ENCODE measurements around the gene ALDH1L1.

Gene ALDH1L1

GRCh38 chr3:126160243-126161210, 19.9 kb downstream of the ALDH1L1 start:
- no peak for ATAC-seq
- TF ChIP-seq ARNTL (CRISPR knock-in tag; IDR thresholded peaks at IDR 0.05; ENCODE audit: borderline replicate concordance, low read depth) (no peak), PPARA (CRISPR knock-in tag; IDR thresholded peaks at IDR 0.05; ENCODE audit: borderline replicate concordance) (no peak), ZNF70 (CRISPR knock-in tag; IDR thresholded peaks at IDR 0.05) (no peak), ZFP3 (CRISPR knock-in tag; IDR thresholded peaks at IDR 0.05) (no peak), SNAI2 (CRISPR knock-in tag; IDR thresholded peaks at IDR 0.05) (no peak), OSR1 (CRISPR knock-in tag; IDR thresholded peaks at IDR 0.05) (no peak), TOX (CRISPR knock-in tag; IDR thresholded peaks at IDR 0.05; ENCODE audit: borderline replicate concordance) (no peak), BACH2 (CRISPR knock-in tag; IDR thresholded peaks at IDR 0.05; ENCODE audit: borderline replicate concordance) (no peak)
- TF ChIP-seq, protein P1, sequence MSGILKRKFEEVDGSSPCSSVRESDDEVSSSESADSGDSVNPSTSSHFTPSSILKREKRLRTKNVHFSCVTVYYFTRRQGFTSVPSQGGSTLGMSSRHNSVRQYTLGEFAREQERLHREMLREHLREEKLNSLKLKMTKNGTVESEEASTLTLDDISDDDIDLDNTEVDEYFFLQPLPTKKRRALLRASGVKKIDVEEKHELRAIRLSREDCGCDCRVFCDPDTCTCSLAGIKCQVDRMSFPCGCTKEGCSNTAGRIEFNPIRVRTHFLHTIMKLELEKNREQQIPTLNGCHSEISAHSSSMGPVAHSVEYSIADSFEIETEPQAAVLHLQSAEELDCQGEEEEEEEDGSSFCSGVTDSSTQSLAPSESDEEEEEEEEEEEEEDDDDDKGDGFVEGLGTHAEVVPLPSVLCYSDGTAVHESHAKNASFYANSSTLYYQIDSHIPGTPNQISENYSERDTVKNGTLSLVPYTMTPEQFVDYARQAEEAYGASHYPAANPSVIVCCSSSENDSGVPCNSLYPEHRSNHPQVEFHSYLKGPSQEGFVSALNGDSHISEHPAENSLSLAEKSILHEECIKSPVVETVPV (CRISPR knock-in tag; IDR thresholded peaks at IDR 0.05): no peak

- TF ChIP-seq, protein P1 (CRISPR knock-in tag; IDR thresholded peaks at IDR 0.05): no peak
- TF ChIP-seq, protein P2, sequence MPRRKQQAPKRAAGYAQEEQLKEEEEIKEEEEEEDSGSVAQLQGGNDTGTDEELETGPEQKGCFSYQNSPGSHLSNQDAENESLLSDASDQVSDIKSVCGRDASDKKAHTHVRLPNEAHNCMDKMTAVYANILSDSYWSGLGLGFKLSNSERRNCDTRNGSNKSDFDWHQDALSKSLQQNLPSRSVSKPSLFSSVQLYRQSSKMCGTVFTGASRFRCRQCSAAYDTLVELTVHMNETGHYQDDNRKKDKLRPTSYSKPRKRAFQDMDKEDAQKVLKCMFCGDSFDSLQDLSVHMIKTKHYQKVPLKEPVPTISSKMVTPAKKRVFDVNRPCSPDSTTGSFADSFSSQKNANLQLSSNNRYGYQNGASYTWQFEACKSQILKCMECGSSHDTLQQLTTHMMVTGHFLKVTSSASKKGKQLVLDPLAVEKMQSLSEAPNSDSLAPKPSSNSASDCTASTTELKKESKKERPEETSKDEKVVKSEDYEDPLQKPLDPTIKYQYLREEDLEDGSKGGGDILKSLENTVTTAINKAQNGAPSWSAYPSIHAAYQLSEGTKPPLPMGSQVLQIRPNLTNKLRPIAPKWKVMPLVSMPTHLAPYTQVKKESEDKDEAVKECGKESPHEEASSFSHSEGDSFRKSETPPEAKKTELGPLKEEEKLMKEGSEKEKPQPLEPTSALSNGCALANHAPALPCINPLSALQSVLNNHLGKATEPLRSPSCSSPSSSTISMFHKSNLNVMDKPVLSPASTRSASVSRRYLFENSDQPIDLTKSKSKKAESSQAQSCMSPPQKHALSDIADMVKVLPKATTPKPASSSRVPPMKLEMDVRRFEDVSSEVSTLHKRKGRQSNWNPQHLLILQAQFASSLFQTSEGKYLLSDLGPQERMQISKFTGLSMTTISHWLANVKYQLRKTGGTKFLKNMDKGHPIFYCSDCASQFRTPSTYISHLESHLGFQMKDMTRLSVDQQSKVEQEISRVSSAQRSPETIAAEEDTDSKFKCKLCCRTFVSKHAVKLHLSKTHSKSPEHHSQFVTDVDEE (CRISPR knock-in tag; IDR thresholded peaks at IDR 0.05): no peak
- no peak for TF ChIP-seq ZNF70 (CRISPR knock-in tag; IDR thresholded peaks at IDR 0.05)
- TF ChIP-seq CSDC2 (CRISPR knock-in tag; IDR thresholded peaks at IDR 0.05): no peak
- TF ChIP-seq ZFP3 (CRISPR knock-in tag; IDR thresholded peaks at IDR 0.05): no peak
- TF ChIP-seq GLIS3 (CRISPR knock-in tag; IDR thresholded peaks at IDR 0.05): no peak
- no peak for TF ChIP-seq SNAI2 (CRISPR knock-in tag; IDR thresholded peaks at IDR 0.05)
- no peak for TF ChIP-seq ARNTL (CRISPR knock-in tag; IDR thresholded peaks at IDR 0.05; ENCODE audit: borderline replicate concordance, low read depth)
- TF ChIP-seq TOX (CRISPR knock-in tag; IDR thresholded peaks at IDR 0.05; ENCODE audit: borderline replicate concordance): no peak
- no peak for TF ChIP-seq BACH2 (CRISPR knock-in tag; IDR thresholded peaks at IDR 0.05; ENCODE audit: borderline replicate concordance)
- no peak for TF ChIP-seq RARB (CRISPR knock-in tag; IDR thresholded peaks at IDR 0.05)
- TF ChIP-seq TCF4 (CRISPR knock-in tag; IDR thresholded peaks at IDR 0.05; ENCODE audit: borderline replicate concordance): no peak
- no peak for TF ChIP-seq ESRRG (CRISPR knock-in tag; IDR thresholded peaks at IDR 0.05)
- no peak for TF ChIP-seq PPARA (CRISPR knock-in tag; IDR thresholded peaks at IDR 0.05; ENCODE audit: borderline replicate concordance)
- TF ChIP-seq ZFP30 (CRISPR knock-in tag; IDR thresholded peaks at IDR 0.05): no peak
- TF ChIP-seq POU6F1 (CRISPR knock-in tag; IDR thresholded peaks at IDR 0.05; ENCODE audit: borderline replicate concordance, low read depth): no peak
- TF ChIP-seq OSR1 (CRISPR knock-in tag; IDR thresholded peaks at IDR 0.05): no peak
- TF ChIP-seq, protein P3, sequence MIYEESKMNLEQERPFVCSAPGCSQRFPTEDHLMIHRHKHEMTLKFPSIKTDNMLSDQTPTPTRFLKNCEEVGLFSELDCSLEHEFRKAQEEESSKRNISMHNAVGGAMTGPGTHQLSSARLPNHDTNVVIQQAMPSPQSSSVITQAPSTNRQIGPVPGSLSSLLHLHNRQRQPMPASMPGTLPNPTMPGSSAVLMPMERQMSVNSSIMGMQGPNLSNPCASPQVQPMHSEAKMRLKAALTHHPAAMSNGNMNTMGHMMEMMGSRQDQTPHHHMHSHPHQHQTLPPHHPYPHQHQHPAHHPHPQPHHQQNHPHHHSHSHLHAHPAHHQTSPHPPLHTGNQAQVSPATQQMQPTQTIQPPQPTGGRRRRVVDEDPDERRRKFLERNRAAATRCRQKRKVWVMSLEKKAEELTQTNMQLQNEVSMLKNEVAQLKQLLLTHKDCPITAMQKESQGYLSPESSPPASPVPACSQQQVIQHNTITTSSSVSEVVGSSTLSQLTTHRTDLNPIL (CRISPR knock-in tag; IDR thresholded peaks at IDR 0.05; ENCODE audit: low read depth): no peak
- TF ChIP-seq ISL1 (CRISPR knock-in tag; IDR thresholded peaks at IDR 0.05): no peak
- ATAC-seq: no peak
Measured at GRCh38 chr3:126159476-126159875, 20.9 kb downstream of the ALDH1L1 start.

Data from SK-N-SH treated with all-trans-retinoic acid at 6 μM for 48 hours (cell line).